IPS-18c (cell line): ENCODE data around the gene MAN2B1.
"Not testable (repeated sequence)": the region's sequence is repeated elsewhere in the genome, so short reads cannot be mapped to it uniquely, and the experiment has no call there.

Experiments
- H3K4me3 ChIP-seq: 2 replicates; pipeline ENCODE4 v1.7.0; 2013; ENCODE audit warnings: low read depth, mild to moderate bottlenecking, low read length, moderate library complexity; ENCODE audit not compliant: insufficient read depth
- H3K9me3 ChIP-seq: one replicate; pipeline ENCODE4 v1.6.1; 2013; ENCODE audit warnings: mild to moderate bottlenecking, low read length, moderate library complexity; ENCODE audit not compliant: control insufficient read depth, insufficient read depth

The MAN2B1 gene

DNA sequence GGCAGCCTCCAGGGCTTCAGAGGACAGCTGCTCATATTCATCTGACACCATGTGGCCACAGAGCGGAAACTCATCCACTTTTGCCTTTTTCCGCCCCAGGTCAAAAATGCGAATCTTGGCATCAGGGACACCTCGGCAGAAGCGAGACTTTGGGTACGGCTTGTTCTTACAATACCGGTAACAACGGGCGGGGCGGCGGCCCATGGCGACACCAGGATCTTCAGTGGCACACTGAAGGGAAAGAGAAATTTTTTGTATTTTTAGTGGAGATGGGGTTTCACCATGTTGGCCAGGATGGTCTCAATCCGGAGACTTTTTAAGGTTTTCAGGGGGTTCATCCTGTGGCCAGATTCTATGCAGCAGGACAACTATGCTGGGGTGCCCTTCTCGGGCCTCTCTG is 22.8 kb downstream of the MAN2B1 start:
- not testable (repeated sequence) for H3K9me3 ChIP-seq, H3K4me3 ChIP-seq

DNA sequence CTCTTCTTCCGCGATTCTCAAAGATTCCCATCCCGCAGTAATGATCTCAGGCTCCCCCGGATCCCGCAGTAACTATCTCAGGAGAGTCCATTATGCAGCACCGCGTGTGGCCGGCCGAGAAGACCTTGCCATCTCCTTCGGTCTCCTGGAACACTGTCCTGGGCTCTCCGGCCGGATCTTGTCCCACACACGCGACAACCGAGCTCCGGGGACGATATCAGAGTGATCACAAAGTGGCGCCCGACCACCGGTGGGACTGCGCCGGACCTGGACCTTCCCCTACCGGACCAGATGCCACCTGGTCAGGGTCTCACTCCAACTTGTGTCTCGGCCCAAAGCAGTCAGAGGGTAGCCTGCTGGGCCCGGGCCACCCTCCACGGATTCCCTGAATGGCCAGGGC is 24.0 kb downstream of the MAN2B1 start:
- H3K4me3 ChIP-seq, result no peak overlapping the region

DNA sequence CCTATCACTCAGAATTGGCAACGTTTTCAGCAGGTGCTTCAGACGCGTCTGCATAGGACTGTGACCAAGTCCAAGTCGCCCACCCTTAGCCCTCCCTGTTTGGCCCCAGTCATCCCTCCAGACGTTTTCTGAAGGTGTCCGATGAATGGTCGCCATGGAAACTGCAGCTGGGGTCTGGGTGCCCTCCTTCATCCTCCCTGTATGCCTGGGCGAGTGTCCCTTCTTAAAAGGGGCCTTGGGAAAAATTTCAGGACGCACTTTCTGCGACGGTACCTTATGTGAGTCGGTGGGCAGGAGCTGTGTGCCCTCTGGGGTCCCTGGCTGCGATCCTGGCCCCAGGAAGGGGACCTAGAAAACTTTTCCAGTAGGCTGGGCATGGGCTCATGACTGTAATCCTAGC is 25.1 kb downstream of the MAN2B1 start:
- no peak overlapping the region for H3K4me3 ChIP-seq
- no peaks in the 10 kb centered on the region for H3K9me3 ChIP-seq

More for the DNA sequence above, 24.0 kb downstream of the MAN2B1 start:
- H3K9me3 ChIP-seq, result no peaks in the 10 kb centered on the region

DNA sequence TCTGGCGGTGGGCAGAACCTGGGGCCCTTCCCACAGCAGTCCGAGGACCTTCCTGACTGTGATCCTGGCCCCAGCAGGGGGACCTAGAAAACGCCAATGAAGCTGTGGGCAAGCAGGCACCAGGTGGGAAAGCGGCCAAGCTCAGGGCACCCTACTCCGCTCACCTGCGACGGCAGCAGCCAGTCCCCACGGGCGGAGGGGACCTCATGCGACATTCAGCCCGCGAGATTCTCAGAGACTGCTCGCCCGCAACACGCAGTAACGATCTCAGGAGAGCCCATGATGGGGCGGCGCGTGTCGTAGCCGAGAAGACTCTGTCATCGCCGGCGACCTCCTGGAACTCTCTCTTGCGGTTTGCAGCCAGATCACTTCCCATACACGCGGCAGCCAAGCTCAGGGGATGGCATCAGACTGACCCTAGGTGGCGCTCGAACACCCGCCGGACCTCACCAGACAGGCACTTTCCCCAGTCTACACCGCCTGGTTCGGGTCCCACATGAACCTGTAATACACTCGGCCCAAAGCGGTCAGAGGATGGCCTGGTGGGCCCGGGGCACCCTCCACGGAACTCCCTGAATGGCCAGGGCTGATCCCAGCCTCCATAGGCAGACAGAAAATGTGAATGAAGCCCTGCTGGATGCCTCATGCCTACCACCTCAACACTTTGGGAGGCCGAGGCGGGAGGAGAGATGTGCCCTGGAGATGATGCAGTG is 26.5 kb downstream of the MAN2B1 start:
- 0 out of 2 replicates have a peak overlapping the region, but pooled peaks have one; percentile 34 for H3K4me3 ChIP-seq
- H3K9me3 ChIP-seq, result no peaks in the 10 kb centered on the region

DNA sequence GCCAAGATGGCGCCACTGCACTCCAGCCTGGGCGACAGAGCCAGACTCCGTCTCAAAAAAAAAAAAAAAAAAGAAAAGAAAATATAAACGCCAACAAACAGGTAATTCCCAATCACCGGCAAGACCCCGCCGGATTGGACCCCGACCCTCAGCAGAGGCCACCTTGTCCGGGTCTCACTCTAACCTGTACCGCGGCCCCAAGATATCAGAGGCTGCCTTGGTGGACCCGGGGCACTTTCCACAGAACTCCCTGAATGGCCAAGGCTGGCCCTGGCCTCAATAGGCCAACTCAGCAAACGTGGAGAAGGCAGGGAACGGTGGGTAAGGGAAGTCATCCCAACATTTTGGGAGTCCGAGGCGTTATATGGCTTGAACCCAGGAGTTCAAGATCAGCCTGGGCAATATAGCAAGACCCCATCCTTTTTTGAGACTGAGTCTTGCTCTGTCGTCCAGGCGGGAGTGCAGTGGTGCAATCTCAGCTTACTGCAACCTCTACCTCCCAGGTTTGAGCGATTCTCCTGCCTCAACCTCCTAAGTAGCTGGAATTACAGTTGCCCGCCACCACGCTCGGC is 27.8 kb downstream of the MAN2B1 start:
- H3K4me3 ChIP-seq, result no peak overlapping the region
- no peaks in the 10 kb centered on the region for H3K9me3 ChIP-seq

DNA sequence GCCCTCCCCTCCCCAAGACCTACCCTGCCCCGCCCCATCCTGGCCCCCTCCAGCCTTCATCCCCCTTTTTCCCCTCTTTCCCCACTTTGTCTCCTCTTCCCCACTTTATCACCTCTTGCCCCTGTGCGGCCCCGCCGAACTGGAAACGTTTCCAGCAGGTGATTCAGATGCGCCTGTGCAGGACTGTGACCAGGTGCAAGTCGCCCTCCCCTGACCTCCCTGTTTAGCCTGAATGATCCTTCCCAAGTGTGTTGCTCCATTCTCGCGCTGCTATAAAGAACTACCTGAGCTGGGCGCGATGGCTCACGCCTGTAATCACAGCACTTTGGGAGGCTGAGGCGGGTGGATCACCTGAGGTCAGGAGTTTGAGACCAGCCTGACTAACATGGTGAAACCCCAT is 29.9 kb downstream of the MAN2B1 start:
- no peak overlapping the region for H3K4me3 ChIP-seq
- H3K9me3 ChIP-seq, result no peaks in the 10 kb centered on the region

DNA sequence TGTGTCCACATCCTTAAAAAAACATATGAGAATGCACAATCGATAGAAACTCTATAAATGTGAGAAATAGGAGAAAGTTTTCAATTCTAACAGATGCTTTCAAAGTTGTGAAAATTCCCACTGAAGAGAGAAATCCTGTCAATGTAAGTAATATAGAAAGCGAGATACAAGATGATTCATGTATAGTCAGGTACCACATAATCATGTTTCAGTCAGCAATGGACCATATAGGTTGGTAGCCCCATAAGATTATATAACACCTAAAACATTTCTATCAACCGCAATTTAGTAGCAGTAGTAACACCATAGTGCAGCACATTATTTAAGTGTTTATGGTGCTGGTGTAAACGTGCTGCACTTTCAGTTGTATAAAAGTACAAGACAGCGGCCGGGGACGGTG is 37.3 kb downstream of the MAN2B1 start:
- Histone ChIP-seq H3K9me3 (peaks cover 19% of the 10 kb centered on the region), H3K4me3 (no peak overlapping the region)

DNA sequence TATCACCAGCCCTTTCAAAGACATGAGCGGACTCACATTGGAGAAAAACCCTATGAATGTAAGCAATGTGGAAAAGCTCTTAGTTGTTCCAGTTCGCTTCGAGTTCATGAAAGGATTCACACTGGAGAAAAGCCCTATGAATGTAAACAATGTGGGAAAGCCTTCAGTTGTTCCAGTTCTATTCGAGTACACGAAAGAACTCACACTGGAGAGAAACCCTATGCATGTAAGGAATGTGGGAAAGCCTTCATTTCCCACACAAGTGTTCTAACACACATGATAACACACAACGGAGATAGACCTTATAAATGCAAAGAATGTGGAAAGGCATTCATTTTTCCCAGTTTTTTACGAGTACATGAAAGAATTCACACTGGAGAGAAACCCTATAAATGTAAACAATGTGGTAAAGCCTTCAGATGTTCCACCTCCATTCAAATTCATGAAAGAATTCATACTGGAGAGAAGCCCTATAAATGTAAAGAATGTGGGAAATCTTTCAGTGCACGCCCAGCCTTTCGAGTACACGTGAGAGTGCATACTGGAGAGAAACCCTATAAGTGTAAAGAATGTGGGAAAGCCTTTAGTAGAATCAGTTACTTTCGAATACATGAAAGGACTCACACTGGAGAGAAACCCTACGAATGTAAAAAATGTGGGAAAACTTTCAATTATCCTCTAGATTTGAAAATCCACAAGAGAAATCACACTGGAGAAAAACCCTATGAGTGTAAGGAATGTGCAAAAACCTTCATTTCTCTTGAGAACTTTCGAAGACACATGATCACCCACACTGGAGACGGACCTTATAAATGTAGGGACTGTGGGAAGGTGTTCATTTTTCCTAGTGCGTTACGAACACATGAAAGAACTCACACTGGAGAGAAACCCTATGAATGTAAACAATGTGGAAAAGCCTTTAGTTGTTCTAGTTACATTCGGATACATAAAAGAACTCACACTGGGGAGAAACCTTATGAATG is 38.2 kb downstream of the MAN2B1 start:
- H3K9me3 ChIP-seq, result peaks cover 19% of the 10 kb centered on the region
- no peak overlapping the region for H3K4me3 ChIP-seq

DNA sequence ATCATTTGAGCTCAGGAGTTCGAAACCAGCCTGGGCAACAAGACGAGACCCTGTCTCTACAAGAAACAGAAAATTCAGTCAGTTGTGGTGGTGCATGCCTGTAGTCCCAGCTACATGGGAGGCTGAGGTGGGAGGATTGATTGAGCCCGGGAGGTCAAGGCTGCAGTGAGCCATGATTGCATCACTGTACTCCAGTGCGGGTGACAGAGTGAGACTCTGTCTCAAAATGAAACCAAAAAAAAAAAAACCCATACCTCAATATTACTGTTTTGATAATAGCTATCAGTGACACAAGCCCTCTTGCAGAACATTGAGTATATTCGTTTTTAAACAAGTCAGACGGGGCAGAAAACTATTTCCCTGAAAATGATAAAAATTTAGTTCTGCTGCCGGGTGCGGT is 39.6 kb downstream of the MAN2B1 start:
- no peak overlapping the region; the same call in 1 of the 2 replicates for H3K4me3 ChIP-seq
- peaks cover 19% of the 10 kb centered on the region for H3K9me3 ChIP-seq

DNA sequence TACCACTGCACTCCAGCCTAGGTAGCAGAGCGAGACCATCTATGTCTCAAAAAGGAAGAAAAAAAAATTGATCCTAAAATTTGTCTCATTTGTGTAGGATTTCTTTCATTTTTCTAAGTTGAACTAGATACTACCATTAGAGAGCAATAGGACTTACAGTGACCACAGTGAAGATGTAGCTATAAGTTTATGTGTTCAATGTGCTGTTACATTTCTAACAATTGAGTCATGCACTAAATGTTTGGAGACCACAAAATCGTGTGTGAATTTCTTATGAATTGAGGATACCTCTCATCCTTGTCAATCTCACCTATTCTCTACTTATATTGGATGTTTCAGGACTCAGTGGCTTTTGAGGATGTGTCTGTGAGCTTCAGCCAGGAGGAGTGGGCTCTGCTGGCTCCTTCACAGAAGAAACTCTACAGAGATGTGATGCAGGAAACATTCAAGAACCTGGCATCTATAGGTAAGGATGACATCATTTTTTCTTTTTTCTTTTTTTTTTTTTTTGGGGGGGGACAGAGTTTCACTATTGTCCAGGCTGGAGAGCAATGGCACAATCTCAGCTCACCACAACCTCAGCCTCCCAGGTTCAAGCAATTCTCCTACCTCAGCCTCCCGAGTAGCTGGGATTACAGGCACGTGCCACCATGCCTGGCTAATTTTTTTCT is 43.0 kb downstream of the MAN2B1 start:
- Histone ChIP-seq H3K9me3 (peaks cover 16% of the 10 kb centered on the region), H3K4me3 (no peak overlapping the region)

DNA sequence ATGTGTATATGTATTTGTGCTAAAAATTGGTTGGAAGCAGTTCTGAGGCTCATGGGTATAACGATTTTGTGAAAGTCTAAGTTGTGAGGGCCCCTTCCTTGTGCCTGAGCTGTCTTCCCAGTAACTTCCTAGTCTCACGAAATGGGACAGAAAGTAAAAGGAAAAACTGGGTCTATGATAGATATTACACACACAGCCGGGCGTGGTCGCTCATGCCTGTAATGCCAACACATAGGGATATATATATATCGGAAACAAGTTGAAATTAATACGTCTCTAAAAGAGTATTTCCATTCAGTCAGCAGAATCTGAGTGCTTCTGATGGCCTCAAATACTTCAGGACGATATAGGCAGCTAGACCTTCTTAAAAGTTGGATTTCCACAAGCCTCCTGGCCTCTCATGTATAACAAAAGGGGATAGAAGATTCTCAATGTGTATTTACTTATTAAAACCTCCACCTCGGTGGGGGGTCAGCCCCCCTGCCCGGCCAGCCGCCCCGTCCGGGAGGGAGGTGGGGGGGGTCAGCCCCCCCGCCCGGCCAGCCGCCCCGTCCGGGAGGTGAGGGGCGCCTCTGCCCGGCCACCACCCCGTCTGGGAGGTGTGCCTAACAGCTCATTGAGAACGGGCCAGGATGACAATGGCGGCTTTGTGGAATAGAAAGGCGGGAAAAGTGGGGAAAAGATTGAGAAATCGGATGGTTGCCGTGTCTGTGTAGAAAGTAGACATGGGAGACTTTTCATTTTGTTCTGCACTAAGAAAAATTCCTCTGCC is 45.1 kb downstream of the MAN2B1 start:
- not testable (repeated sequence) for H3K9me3 ChIP-seq, H3K4me3 ChIP-seq

DNA sequence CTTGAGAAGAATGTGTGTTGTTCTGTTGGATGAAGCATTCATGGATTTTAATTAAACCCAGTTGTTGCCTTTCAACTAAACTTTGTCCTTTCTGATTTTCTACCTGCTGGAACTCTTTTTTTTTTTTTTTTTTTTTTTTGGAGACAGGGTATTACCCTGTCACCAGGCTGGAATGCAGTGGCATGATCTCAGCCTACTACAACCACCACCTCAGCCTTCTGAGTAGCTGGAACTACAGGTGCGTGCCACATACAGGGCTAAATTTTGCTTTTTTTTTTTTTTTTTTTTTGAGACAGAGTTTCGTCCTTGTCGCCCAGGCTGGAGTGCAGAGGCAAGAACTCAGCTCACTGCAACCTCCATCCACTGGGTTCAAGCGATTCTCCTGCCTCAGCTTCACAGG is 48.9 kb downstream of the MAN2B1 start:
- H3K4me3 ChIP-seq, result no peak overlapping the region
- H3K9me3 ChIP-seq, result no peaks in the 10 kb centered on the region

DNA sequence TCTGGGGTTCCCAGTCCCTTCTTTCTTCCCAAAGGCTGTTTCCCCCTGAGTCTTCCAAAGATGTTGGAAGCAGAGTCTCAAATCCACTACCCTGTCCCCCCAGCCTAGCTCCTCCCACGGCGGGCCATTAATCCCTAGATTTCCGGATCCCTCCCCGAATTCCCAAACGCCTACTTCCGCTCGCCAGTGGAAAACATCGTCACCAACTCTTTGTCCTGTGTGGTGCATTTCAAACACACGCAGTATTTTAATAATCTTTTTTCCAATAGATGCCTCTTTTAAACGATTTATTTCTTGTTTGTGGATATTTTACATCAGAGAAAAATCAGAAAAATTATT is 55.2 kb downstream of the MAN2B1 start:
- peak overlapping the region; percentile 72 for H3K4me3 ChIP-seq
- H3K9me3 ChIP-seq, result no peaks in the 10 kb centered on the region

DNA sequence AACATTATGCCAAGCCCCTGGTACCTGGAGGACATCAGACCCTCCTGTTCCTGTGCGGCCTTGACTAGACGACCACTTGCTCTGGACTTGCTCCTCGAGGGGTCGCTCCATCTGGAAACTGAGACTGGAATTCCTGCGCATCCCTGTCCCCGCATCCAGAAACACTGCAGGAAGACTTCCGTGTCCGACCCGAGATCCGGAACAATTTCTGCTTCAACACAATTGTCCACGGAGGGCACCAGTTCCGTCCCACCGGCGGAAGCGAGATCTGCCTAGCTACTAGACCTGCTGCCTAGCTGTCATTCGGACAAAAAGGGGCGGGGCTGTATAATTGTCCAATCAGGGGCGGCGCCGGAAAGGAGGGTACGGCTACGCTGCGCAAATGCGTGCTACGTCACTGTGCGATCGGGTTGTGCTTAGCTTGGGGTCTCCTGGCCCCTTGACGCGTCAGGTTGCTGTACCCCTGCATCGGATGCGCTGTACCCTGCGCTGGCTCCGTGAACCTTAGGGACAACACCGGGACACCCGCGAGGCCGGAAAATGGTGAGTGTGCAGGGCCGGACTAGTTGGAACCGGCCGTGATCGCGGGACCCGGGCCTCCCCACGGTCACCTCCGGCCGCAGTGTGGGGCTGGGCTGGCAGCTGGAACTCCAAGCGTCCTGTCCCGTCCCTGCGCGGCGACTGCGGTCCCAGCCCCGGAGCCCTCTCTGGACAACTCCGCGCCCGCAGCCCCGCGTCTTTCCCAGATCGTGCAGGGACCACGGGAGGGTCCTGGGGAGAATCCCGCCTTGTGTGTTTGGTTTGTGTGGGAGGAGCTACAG is 55.8 kb downstream of the MAN2B1 start, which contains the start of the genes ZNF490 and ZNF791:
ZNF490 (minus strand) TSS at position 274 of the 821 bp plus-strand sequence; CDS start at position 141, 133 bp downstream.
ZNF791 (plus strand) TSS at position 381 of the 821 bp plus-strand sequence; CDS start at position 541, 160 bp downstream.
- Histone ChIP-seq H3K4me3 (peak within 1 kb of the TSS; percentile 72), H3K9me3 (no peaks in the 10 kb centered on the region)

DNA sequence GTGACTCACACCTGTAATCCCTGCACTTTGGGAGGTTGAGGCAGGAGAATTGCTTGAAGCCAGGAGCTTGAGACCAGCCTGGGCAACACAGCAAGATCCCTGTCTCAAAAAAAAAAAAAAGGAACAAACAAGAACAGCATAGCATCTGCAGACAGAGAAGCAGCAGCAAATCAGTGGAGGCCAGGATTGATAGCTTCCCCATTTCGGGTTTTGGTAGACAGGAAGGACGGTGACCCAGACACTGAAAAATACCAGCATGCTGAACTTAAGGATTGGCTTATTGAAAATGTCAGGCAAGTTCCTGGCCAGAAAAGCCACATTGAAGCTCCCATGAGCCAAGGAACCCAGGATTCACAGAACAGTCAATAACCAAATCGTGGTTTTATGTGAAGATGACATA is 58.9 kb downstream of the MAN2B1 start:
- no peak overlapping the region for H3K4me3 ChIP-seq

DNA sequence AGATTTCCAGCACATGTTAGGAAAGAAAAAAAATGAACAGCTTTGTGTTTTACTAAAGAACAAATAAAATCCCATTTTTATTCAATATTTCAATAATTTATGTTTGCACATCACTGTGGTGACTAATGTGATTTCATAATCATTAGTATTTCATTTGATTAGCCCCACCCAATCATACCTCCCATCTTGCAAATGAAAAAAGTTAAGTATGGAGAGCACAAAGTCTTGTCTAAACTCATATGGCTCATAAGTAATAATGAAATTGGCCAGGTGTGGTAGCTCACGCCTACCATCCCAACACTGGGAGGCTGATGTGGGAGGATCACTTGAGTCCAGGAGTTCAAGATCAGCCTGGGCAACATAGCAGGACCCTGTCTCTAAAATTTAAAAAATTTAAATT is 59.7 kb downstream of the MAN2B1 start:
- Histone ChIP-seq H3K4me3 (no peak overlapping the region), H3K9me3 (no peaks in the 10 kb centered on the region)

More for the DNA sequence above, 58.9 kb downstream of the MAN2B1 start:
- no peaks in the 10 kb centered on the region for H3K9me3 ChIP-seq
